ENCODE measurements around the gene SPAAR.

The SPAAR gene

DNA sequence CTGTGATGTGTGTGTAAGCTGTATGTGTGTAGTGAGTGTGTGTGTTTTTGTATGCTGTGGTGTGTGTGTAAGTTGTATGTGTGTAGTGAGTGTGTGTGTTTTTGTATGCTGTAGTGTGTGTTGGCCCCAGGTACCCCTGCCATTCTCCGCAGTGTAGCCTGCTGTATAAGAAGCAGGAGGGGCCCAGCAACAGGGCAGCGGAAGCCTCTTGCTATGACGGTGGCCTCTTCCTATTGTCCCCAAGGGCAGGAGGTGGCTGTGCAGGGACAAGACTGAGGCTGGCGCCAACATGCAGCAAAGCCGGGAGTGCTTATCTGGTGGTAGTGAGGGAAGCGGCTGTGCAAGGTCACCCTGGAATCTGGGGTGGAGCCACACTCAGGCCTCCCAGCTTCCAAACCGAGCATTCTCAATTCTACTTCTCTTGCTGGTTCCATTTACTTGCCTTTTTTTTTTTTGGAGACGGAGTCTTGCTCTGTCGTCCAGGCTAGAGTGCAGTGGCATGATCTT is 5.1 kb downstream of the SPAAR start:
- DNase-seq (ENCODE audit: low read depth, low spot score) = peak; percentile 12
- TF ChIP-seq EZH2 (IDR thresholded peaks at IDR 0.05) = no peak
- no peak for TF ChIP-seq POLR2AphosphoS5 (IDR thresholded peaks at IDR 0.05; ENCODE audit: borderline replicate concordance, low read depth, low read length)
- H3K27ac ChIP-seq = no peak overlapping the region
- no peak overlapping the region for H3K4me3 ChIP-seq
- H3K9me3 ChIP-seq (ENCODE audit: low read depth, low read length) = no peaks in the 10 kb centered on the region
- H3K9ac ChIP-seq (ENCODE audit: insufficient read length) = no peak overlapping the region
- H3K36me3 ChIP-seq (ENCODE audit: insufficient read depth, low read length) = no peaks in the 10 kb centered on the region

GRCh38 chr9:35915681-35916294 is 6.5 kb downstream of the SPAAR start:
- H3K9ac ChIP-seq (ENCODE audit: insufficient read length) = no peak overlapping the region
- no peak overlapping the region for H3K27ac ChIP-seq
- no peak overlapping the region for H3K4me3 ChIP-seq
- H3K9me3 ChIP-seq (ENCODE audit: low read depth, low read length) = no peaks in the 10 kb centered on the region
- no peak for DNase-seq (ENCODE audit: low read depth, low spot score)
- TF ChIP-seq EZH2 (IDR thresholded peaks at IDR 0.05) = no peak
- no peak for TF ChIP-seq FOXP2 (optimal IDR thresholded peaks at IDR 0.05; ENCODE audit: control extremely low read depth, extremely low read length, insufficient read depth)
- TF ChIP-seq POLR2AphosphoS5 (IDR thresholded peaks at IDR 0.05; ENCODE audit: borderline replicate concordance, low read depth, low read length) = no peak
- no peaks in the 10 kb centered on the region for H3K36me3 ChIP-seq (ENCODE audit: insufficient read depth, low read length)

- H3K9ac ChIP-seq (ENCODE audit: insufficient read length) = no peak overlapping the region
- DNase-seq (ENCODE audit: low read depth, low spot score) = no peak
- H3K27ac ChIP-seq = no peak overlapping the region
- TF ChIP-seq FOXP2 (optimal IDR thresholded peaks at IDR 0.05; ENCODE audit: control extremely low read depth, extremely low read length, insufficient read depth) (no peak), EZH2 (IDR thresholded peaks at IDR 0.05) (no peak), POLR2AphosphoS5 (IDR thresholded peaks at IDR 0.05; ENCODE audit: borderline replicate concordance, low read depth, low read length) (no peak)
- H3K36me3 ChIP-seq (ENCODE audit: insufficient read depth, low read length) = no peaks in the 10 kb centered on the region
- H3K9me3 ChIP-seq (ENCODE audit: low read depth, low read length) = no peaks in the 10 kb centered on the region
- H3K4me3 ChIP-seq = no peak overlapping the region
Observed at GRCh38 chr9:35917261-35917660, 8.0 kb downstream of the SPAAR start.

DNA sequence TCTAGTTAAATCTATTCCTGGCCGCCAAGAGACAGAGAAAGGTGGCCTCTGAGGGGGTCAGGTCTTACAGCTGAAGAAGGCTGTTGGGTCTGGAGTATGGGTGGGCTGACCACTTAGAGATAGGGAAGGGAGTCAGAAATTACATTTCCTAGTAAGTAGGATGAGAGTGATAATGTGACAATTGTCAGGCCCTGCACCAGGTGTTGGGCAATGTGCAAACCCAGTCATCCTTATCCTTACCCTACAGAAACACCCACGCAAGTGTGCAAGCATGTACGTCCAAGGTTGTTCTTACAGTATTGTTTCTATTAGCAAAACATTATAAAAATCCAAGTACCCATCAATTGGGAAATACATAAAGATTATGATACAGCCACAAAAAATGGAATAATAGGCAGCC is 9.5 kb downstream of the SPAAR start:
- Histone ChIP-seq H3K4me3 (no peak overlapping the region), H3K9ac (ENCODE audit: insufficient read length) (no peak overlapping the region), H3K9me3 (ENCODE audit: low read depth, low read length) (no peaks in the 10 kb centered on the region), H3K27ac (no peak overlapping the region), H3K36me3 (ENCODE audit: insufficient read depth, low read length) (no peaks in the 10 kb centered on the region)
- DNase-seq (ENCODE audit: low read depth, low spot score) = no peak
- no peak for TF ChIP-seq FOXP2 (optimal IDR thresholded peaks at IDR 0.05; ENCODE audit: control extremely low read depth, extremely low read length, insufficient read depth)
- TF ChIP-seq POLR2AphosphoS5 (IDR thresholded peaks at IDR 0.05; ENCODE audit: borderline replicate concordance, low read depth, low read length) = no peak
- TF ChIP-seq EZH2 (IDR thresholded peaks at IDR 0.05) = no peak

DNA sequence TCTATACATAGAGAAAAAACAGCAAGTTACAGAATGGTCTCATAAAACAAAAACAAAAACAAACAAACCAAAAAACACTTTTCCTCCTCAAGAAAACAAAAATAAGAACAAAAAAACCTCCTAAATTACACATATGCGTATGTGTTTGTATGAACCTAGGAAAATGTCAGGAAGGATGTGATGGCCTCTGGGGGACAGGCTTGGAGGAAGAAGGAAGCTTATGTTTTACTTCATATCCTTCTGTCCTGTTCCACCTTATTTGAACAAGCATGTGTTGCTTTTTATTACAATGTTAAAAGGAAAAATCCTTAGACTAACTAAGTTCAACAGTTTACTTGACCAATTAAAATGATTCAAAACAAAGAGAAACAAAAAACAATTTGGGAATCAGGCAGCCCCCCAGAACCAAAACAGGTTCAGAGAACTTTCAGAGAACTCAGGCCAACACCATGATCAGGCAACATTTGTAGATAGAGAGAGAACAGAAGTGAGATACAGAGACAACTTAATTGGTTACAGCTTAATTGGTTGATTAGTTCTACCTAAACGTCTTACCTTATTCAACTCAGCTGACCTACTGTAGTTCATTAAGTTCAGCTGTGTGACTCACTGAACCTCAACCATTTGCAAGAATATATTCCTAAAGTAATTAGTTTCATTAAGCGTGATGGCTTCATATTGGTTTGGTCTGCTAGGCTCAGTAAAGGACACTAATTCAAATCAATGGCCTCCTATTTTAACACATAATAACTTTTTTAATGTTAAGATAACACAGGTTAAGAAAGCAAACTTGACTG is 10.1 kb downstream of the SPAAR start:
- Histone ChIP-seq H3K9me3 (ENCODE audit: low read depth, low read length) (no peaks in the 10 kb centered on the region), H3K27ac (no peak overlapping the region), H3K9ac (ENCODE audit: insufficient read length) (no peak overlapping the region), H3K36me3 (ENCODE audit: insufficient read depth, low read length) (no peaks in the 10 kb centered on the region), H3K4me3 (no peak overlapping the region)
- TF ChIP-seq FOXP2 (optimal IDR thresholded peaks at IDR 0.05; ENCODE audit: control extremely low read depth, extremely low read length, insufficient read depth) (no peak), EZH2 (IDR thresholded peaks at IDR 0.05) (no peak), POLR2AphosphoS5 (IDR thresholded peaks at IDR 0.05; ENCODE audit: borderline replicate concordance, low read depth, low read length) (no peak)
- DNase-seq (ENCODE audit: low read depth, low spot score) = no peak

- H3K27ac ChIP-seq = no peak overlapping the region
- no peak for TF ChIP-seq FOXP2 (optimal IDR thresholded peaks at IDR 0.05; ENCODE audit: control extremely low read depth, extremely low read length, insufficient read depth)
- no peak for TF ChIP-seq POLR2AphosphoS5 (IDR thresholded peaks at IDR 0.05; ENCODE audit: borderline replicate concordance, low read depth, low read length)
- no peak for TF ChIP-seq EZH2 (IDR thresholded peaks at IDR 0.05)
- no peaks in the 10 kb centered on the region for H3K9me3 ChIP-seq (ENCODE audit: low read depth, low read length)
- no peaks in the 10 kb centered on the region for H3K36me3 ChIP-seq (ENCODE audit: insufficient read depth, low read length)
- no peak overlapping the region for H3K4me3 ChIP-seq
- H3K9ac ChIP-seq (ENCODE audit: insufficient read length) = no peak overlapping the region
- no peak for DNase-seq (ENCODE audit: low read depth, low spot score)
Observed at GRCh38 chr9:35920051-35920620, 10.8 kb downstream of the SPAAR start.

DNA sequence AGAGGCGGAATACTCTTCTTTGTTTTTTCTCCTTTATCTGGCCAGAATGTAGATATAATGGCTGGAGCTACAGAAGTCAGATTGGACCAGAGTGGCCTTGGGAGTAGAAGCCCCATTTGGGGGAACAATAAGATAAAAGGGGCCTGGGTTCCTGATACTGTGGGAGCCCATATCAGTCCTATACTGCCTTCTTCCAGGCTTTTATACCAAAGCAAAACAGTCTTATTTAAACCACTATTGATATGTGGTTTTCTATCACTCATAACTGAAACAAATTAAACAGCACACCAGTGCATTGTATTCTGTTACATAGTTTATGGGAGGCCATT is 14.3 kb downstream of the SPAAR start:
- H3K4me3 ChIP-seq = no peak overlapping the region
- no peak overlapping the region for H3K9ac ChIP-seq (ENCODE audit: insufficient read length)
- no peak overlapping the region for H3K27ac ChIP-seq

DNA sequence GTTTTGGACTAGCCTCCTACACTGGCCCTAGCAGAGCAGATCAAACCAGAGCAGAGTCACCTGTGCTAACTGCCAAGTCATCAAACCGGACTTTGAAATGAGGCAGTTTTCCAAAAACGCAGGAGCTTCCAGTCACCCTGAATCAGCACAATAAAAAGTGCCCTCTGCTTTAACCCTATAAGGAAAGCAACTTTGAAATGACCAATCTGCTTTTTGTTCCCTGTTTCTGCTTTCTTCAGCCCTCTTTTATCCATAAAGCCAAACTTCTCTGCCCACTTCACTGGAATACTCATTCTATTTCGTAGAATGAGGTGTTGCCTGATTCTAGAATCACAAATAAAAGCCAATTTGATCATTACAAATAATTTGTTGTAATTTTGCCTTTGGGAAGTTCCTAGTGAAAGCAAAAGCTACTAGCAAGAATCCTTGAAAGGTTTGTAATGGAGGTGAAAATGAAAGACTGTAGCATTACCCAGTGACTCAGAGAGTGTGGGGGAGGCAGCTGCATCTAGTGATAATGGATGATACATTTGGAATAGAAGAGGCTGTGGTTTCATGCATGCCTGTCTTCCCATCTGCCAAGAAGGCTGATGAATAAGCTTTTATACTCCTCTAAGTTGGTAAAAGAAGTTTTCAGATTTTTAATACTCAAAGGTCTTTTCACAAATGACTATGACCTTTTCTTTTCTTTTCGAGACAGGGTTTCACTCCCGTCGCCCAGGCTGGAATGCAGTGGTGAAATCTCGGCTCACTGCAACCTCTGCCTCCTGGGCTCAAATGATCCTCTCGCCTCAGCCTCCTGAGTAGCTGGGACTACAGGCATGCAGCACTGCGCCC is 14.9 kb downstream of the SPAAR start:
- no peak for TF ChIP-seq FOXP2 (optimal IDR thresholded peaks at IDR 0.05; ENCODE audit: control extremely low read depth, extremely low read length, insufficient read depth)
- TF ChIP-seq POLR2AphosphoS5 (IDR thresholded peaks at IDR 0.05; ENCODE audit: borderline replicate concordance, low read depth, low read length) = no peak
- no peak for TF ChIP-seq EZH2 (IDR thresholded peaks at IDR 0.05)
- H3K27ac ChIP-seq = no peak overlapping the region
- no peak overlapping the region for H3K9ac ChIP-seq (ENCODE audit: insufficient read length)
- DNase-seq (ENCODE audit: low read depth, low spot score) = no peak
- H3K9me3 ChIP-seq (ENCODE audit: low read depth, low read length) = no peaks in the 10 kb centered on the region
- no peak overlapping the region for H3K4me3 ChIP-seq
- no peaks in the 10 kb centered on the region for H3K36me3 ChIP-seq (ENCODE audit: insufficient read depth, low read length)

More for the DNA sequence above, 14.3 kb downstream of the SPAAR start:
- TF ChIP-seq FOXP2 (optimal IDR thresholded peaks at IDR 0.05; ENCODE audit: control extremely low read depth, extremely low read length, insufficient read depth) (no peak), EZH2 (IDR thresholded peaks at IDR 0.05) (no peak), POLR2AphosphoS5 (IDR thresholded peaks at IDR 0.05; ENCODE audit: borderline replicate concordance, low read depth, low read length) (no peak)
- H3K9me3 ChIP-seq (ENCODE audit: low read depth, low read length) = no peaks in the 10 kb centered on the region
- DNase-seq (ENCODE audit: low read depth, low spot score) = no peak
- H3K36me3 ChIP-seq (ENCODE audit: insufficient read depth, low read length) = no peaks in the 10 kb centered on the region

All from SK-N-MC (cell line).